Tongue (tissue), 2 donors: Measurements from ENCODE around the gene RBCK1. TPM values are rescaled to one million over a fixed set of nuclear protein-coding genes. Genes with fewer than 3 reads are reported as not detected.
"Not testable (repeated sequence)": the region's sequence is repeated elsewhere in the genome, so short reads cannot be mapped to it uniquely, and the experiment has no call there.

ENCODE experiments used
- DNase-seq: peaks from one replicate; pipeline ENCODE4 v3.0.0-alpha.2; 2015
- total RNA-seq: library from RNA; depleted of rRNA; stranded (reverse); fragments of >200 nt; gene quantifications from one replicate; pipeline ENCODE4 v1.2.3, GENCODE V29; 2014

Gene RBCK1
- total RNA-seq, 1 donor from 2014 or later = 54.1 TPM

DNA sequence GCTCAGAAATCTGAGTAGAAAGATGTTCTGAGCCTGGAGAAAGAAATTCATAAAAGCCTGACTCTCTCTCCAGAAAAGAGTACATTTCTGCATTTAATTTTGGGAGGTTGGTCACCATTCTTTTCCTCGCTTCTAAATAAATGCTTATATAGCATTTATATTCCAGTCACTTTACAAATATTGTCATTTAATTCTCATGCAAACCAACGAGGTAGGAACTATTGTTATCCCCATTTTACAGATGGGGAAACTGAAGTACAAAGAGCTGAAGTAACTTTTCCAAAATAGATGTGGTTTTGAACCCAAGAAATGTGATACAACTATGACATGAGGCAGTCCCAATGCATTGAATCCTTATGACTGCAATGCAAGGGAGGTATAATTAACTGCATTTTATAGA, 32.0 kb upstream of the RBCK1 start:
- no peak for DNase-seq

DNA sequence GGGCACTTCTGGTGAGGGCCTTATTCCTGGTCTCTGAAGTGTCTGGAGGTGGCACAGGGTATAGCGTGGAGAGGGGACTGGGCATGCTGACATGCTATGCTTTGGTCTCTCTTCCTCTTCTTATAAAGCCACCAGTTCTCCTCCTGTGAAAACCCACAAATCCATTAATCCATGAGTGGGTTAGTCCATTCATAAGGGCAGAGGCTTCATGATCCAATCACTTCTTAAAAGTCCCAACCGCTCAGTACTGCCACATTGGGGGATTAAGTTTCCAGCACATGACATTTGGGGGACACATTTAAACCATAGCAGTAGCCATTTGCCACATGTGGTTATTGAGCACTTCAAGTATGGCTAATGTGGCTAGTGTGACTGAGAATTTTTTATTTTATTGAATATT, 31.3 kb upstream of the RBCK1 start:
- DNase-seq = no peak

GRCh38 chr20:377578-377977, 30.5 kb upstream of the RBCK1 start:
- DNase-seq = not testable (repeated sequence)

DNA sequence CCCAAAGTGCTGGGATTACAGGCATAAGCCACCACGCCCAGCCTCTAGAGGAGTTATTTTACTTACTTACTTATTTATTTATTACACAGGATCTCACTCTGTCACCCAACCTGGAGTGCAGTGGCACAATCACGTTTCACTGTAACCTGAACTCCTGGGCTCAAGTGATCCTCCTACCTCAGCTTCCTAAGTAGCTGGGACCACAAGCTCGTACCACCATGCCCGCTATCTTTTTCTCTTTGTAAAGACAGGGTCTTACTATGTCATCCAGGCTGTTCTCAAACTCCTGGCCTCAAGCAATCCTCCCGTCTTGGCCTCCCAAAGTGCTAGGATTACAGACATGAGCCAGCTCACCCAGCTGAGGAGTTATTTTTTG, 29.1 kb upstream of the RBCK1 start:
- no peak for DNase-seq

DNA sequence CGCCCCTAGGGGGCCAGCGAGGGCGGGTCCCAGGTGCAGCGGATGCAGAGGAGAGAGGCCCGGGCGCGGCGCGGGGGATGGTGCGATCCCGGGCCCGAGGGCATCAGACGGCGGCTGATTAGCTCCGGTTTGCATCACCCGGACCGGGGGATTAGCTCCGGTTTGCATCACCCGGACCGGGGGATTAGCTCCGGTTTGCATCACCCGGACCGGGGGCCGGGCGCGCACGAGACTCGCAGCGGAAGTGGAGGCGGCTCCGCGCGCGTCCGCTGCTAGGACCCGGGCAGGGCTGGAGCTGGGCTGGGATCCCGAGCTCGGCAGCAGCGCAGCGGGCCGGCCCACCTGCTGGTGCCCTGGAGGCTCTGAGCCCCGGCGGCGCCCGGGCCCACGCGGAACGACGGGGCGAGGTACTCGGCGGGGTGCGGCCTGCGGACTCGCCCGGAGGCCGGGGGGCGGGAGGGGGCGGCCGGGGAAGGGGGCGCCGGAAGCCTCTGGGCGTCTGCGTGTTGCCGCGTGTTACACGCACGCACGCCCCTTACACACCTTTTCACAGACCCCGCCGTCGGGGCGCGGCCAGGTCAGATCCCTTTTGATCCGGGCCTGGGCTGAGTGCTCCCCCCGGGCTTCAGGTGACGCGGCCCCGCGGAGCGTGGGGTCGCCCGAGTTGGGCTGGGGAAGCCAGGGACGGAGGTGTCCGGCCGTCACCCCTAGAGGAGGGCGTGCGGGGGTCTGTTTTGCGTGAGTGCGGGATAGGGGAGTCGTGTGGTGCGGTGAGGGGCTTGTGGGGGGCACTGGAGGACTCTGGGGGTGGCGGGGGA, 27.1 kb upstream of the RBCK1 start:
- peak; percentile 37 for DNase-seq

DNA sequence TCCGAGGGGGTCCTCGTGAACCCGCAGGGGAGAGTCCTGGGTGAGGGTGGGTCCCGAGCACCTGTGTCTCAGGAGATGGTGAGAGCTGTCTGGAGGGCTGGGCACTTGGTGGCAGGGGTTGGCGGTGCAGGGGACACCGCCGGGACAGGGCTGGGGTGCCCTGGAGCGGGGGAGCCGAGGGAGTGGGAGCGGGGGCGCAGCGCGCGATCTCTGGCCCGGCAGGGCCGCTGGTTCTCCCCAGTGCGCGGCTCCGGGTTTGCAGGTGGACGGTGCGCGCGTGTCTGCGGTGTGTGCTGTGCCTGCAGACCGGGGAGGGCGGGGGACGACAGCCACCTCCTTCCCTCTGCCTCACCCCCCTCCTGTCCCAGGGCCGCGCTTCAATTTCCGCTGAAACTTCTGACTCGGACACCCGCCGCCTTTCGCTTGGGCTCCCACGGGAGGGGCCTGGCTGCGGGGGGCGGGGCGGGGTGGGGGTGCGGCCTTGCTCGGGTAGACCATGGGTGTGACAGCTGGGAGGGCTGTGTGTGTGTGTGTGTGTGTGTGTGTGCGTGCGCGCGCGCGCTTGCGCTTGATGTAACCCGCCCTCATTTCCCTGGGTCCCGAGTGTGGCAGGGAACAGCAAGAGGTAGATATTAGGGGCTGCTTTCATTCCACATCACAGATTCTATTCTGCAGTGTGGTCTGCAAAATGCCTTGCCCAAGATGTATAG, 26.4 kb upstream of the RBCK1 start:
- DNase-seq = peak; percentile 77

DNA sequence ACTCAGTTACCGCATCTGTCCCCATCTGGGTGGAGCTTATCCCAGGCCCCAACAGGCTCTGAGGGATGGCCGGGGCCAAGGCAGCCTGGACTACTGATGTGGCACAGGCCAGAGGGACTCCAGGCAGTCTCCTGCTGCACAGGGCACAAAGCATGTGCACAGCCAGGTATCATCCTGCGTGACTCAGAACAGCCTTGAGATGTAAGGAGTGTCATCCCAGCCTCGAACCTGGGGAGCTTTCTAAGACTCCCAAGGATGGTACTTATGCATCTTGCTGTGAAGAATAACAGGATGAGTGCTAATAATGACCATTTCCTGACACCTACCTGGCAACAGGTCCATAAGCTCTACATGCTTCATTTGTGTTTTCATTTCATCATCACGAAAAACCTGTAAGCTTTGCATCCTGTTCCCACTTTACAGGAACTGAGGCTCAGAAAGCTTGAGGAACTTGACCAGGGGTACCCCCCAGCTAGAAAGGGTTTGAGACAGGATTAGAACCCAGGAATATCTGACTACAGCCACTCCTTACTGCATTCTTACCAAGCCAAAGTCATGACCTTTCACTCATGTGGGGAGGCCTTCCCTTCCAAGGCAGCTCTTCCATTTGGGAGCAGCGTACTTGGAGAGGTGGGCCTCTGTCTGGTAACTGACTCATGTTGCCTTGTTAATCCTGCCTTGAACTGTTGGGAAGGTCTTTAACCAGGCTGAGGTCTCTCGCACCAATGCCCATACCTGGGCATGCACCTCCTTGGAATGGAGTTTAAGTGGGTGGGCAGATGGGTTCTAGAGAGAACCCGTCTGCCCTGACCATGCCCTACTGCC, 25.6 kb upstream of the RBCK1 start:
- DNase-seq = no peak

- DNase-seq = no peak
These were observed 24.2 kb upstream of the RBCK1 start for GRCh38 chr20:383889-384288.

GRCh38 chr20:384723-385122, 23.4 kb upstream of the RBCK1 start:
- no peak for DNase-seq

DNA sequence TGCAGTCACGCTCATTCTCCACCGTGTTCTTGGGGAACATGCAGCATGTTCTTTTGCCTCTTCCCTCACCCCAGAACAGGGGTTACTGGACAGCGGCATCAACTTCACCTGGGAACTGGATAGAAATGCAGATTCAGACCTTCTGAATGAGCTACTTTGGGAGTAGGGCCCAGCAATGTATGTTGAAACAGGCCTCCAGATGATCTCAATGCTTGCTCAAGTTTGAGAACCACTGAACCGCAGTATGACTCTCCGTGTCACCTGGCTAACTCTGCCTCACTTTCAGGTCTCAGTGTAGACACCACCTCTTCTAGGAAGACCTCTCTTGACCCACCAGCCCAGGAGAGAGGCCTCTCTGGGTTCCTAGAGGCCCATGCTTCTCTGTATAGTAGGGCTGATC, 22.7 kb upstream of the RBCK1 start:
- no peak for DNase-seq

GRCh38 chr20:386634-387033, 21.5 kb upstream of the RBCK1 start:
- DNase-seq = not testable (repeated sequence)

DNA sequence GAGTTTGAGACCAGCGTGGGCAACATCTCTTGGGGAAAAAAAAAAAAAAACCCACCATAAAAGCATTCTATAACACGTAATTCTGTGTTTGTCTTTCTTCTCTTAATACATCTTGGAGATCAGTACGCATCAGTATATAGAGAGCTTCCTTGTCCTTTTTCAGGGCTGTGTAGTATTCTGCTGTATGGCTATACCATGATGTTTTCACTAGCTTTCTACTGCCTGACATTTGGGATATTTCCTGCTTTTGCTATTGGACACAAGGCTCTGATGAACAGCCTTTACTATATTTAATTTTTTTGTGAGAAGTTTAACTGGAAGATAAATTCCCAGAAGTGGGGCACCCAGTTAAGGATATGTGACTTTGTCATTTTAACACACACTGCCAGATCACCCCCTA, 20.6 kb upstream of the RBCK1 start:
- no peak for DNase-seq

GRCh38 chr20:388034-388994, 19.8 kb upstream of the RBCK1 start:
- no peak for DNase-seq

- DNase-seq = no peak
These were observed 18.9 kb upstream of the RBCK1 start for GRCh38 chr20:389220-389619.

- no peak for DNase-seq
These were observed 16.9 kb upstream of the RBCK1 start for GRCh38 chr20:391041-391711.

DNA sequence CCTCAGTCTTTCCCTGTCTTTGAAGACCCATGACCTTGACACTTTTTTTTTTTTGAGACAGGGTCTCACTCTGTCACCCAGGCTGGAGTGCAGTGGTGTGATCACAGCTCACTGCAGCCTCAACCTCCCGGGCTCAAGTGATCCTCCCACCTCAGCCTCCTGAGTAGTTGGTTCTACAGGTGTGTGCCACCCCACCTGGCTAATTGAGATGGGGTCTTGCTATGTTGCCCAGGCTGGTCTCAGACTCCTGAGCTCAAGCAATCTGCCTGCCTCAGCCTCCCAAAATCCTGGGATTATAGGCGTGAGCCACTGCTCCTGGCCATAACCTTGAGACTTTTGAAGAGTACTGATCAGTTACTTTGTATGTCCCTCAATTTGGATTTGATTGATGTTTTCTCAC, 14.8 kb upstream of the RBCK1 start:
- not testable (repeated sequence) for DNase-seq

DNA sequence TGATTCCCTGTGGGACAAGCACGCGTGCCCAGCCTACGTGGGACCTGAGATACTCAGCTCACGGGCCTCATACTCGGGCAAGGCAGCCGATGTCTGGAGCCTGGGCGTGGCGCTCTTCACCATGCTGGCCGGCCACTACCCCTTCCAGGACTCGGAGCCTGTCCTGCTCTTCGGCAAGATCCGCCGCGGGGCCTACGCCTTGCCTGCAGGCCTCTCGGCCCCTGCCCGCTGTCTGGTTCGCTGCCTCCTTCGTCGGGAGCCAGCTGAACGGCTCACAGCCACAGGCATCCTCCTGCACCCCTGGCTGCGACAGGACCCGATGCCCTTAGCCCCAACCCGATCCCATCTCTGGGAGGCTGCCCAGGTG, 11.9 kb upstream of the RBCK1 start:
- no peak for DNase-seq

DNA sequence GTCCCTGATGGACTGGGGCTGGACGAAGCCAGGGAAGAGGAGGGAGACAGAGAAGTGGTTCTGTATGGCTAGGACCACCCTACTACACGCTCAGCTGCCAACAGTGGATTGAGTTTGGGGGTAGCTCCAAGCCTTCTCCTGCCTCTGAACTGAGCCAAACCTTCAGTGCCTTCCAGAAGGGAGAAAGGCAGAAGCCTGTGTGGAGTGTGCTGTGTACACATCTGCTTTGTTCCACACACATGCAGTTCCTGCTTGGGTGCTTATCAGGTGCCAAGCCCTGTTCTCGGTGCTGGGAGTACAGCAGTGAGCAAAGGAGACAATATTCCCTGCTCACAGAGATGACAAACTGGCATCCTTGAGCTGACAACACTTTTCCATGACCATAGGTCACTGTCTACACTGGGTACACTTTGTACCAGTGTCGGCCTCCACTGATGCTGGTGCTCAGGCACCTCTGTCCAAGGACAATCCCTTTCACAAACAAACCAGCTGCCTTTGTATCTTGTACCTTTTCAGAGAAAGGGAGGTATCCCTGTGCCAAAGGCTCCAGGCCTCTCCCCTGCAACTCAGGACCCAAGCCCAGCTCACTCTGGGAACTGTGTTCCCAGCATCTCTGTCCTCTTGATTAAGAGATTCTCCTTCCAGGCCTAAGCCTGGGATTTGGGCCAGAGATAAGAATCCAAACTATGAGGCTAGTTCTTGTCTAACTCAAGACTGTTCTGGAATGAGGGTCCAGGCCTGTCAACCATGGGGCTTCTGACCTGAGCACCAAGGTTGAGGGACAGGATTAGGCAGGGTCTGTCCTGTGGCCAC, 11.3 kb upstream of the RBCK1 start:
- DNase-seq = no peak

- no peak for DNase-seq
These were observed 10.5 kb upstream of the RBCK1 start for GRCh38 chr20:397432-398237.
